HepG2 (cell line): ENCODE measurements around the gene DUS1L. TPM values are rescaled to one million over a fixed set of nuclear protein-coding genes. Genes with fewer than 3 reads are reported as not detected.

Experiments
- BCL6 ChIP-seq: IDR thresholded peaks from 2 replicates; pipeline ENCODE4 v1.6.1; 2016; ENCODE audit warnings: missing genetic modification reagents, missing compliant biosample characterization
- EEA1 ChIP-seq: sonication (generic); formaldehyde crosslinking; IDR thresholded peaks from 2 replicates; pipeline ENCODE4 v1.5.1; 2020; ENCODE audit warnings: mild to moderate bottlenecking, missing genetic modification reagents, borderline replicate concordance
- MAF1 ChIP-seq: sonication (generic); formaldehyde crosslinking; IDR thresholded peaks from 2 replicates; pipeline ENCODE4 v1.5.0; 2020; ENCODE audit warnings: missing genetic modification reagents, borderline replicate concordance
- MBD4 ChIP-seq: IDR thresholded peaks from 2 replicates; pipeline ENCODE4 v1.6.1; 2012; ENCODE audit warnings: low read length, inconsistent platforms, borderline replicate concordance
- NONO ChIP-seq, 2 experiments: fragments of 450-650 bp in 1 of 2; sonication (generic) in 1 of 2; formaldehyde crosslinking in 1 of 2; IDR thresholded peaks in 1 of 2; conservative IDR thresholded peaks in 1 of 2; 2 replicates each; pipeline versions ENCODE4 v1.6.1 to v1.8.0; 2017 to 2022; ENCODE audit warnings: mild to moderate bottlenecking in 1 of 2, missing genetic modification reagents in 1 of 2, moderate library complexity in 1 of 2
- PHF5A ChIP-seq: IDR thresholded peaks from one replicate; pipeline ENCODE4 v1.6.1; 2018; ENCODE audit warnings: low read depth, missing genetic modification reagents; ENCODE audit not compliant: unreplicated experiment
- POLR2G ChIP-seq: fragments of 200-400 bp; formaldehyde crosslinking; IDR thresholded peaks from 2 replicates; pipeline ENCODE4 v1.6.1; 2018; ENCODE audit warnings: mild to moderate bottlenecking, low read depth, low read length, moderate library complexity
- SIX4 ChIP-seq: sonication (generic); formaldehyde crosslinking; IDR thresholded peaks from 2 replicates; pipeline ENCODE4 v1.4.0; 2020; ENCODE audit warnings: missing genetic modification reagents
- SNAI1 ChIP-seq: sonication (generic); formaldehyde crosslinking; IDR thresholded peaks from 2 replicates; pipeline ENCODE4 v1.5.0; 2020; ENCODE audit warnings: mild to moderate bottlenecking, missing genetic modification reagents, borderline replicate concordance
- SNAPC4 ChIP-seq: sonication (generic); formaldehyde crosslinking; IDR thresholded peaks from 2 replicates; pipeline ENCODE4 v1.4.0; 2020; ENCODE audit warnings: mild to moderate bottlenecking, missing genetic modification reagents
- TRAFD1 ChIP-seq: sonication (generic); formaldehyde crosslinking; IDR thresholded peaks from 2 replicates; pipeline ENCODE4 v1.5.1; 2020; ENCODE audit warnings: missing genetic modification reagents, mild to moderate bottlenecking, borderline replicate concordance
- XBP1 ChIP-seq: sonication (generic); formaldehyde crosslinking; IDR thresholded peaks from 2 replicates; pipeline ENCODE4 v1.5.0; 2020; ENCODE audit warnings: missing genetic modification reagents
- ZBED4 ChIP-seq: sonication (generic); formaldehyde crosslinking; IDR thresholded peaks from 2 replicates; pipeline ENCODE4 v1.4.0; 2020; ENCODE audit warnings: missing genetic modification reagents, borderline replicate concordance
- ZFP62 ChIP-seq: sonication (generic); formaldehyde crosslinking; IDR thresholded peaks from 2 replicates; pipeline ENCODE4 v1.4.0; 2020; ENCODE audit warnings: missing genetic modification reagents
- ZFX ChIP-seq: sonication (generic); formaldehyde crosslinking; IDR thresholded peaks from 2 replicates; pipeline ENCODE4 v1.4.0; 2020; ENCODE audit warnings: mild to moderate bottlenecking, low read depth, missing genetic modification reagents, moderate library complexity
- ZNF510 ChIP-seq: sonication (generic); formaldehyde crosslinking; IDR thresholded peaks from 2 replicates; pipeline ENCODE4 v1.4.0; 2020; ENCODE audit warnings: low read depth, mild to moderate bottlenecking, missing genetic modification reagents
- polyA plus RNA-seq, 8 experiments: library from polyadenylated mRNA; depleted of rRNA in 3 of 8; stranded (reverse) in 7 of 8; unstranded in 1 of 8; fragments of >200 nt; fragmentation: Illumina TruSeq in 4 of 8; extraction: Trizol in 4 of 8; gene quantifications; 2 replicates each; pipeline versions ENCODE4 v1.2.1 to v1.2.3, GENCODE V29; 2011 to 2016; ENCODE audit warnings: low read depth in 4 of 8, missing spikeins in 1 of 8, mixed read lengths in 1 of 8; ENCODE audit not compliant: insufficient read depth in 1 of 8
- total RNA-seq, 5 experiments: library from RNA; depleted of rRNA; stranded (reverse); fragments of >200 nt; fragmentation: Illumina TruSeq; extraction: Trizol; gene quantifications; 2 replicates each; pipeline ENCODE4 v1.2.3, GENCODE V29; 2016; ENCODE audit warnings: low read depth in 1 of 5

DUS1L gene
- total and polyA plus RNA-seq, 2 of the 13 experiments (the other 11 are each of a cell fraction or from before 2014, with no cell fraction given), result 81.0 to 109 TPM

- no peak for TF ChIP-seq ZBED4
- TF ChIP-seq SNAI1 (CRISPR knock-in tag), result no peak
- no peak for TF ChIP-seq PHF5A (CRISPR knock-in tag)
- no peak for TF ChIP-seq TRAFD1 (CRISPR knock-in tag)
- no peak for TF ChIP-seq BCL6 (CRISPR knock-in tag)
- no peak for TF ChIP-seq ZFP62 (CRISPR knock-in tag)
- no peak for TF ChIP-seq ZNF510 (CRISPR knock-in tag)
- TF ChIP-seq NONO (IDR thresholded peaks at IDR 0.05), result no peak
- TF ChIP-seq NONO (CRISPR knock-in tag; conservative IDR thresholded peaks at IDR 0.05), result 0 out of 2 replicates have a peak, but pooled peaks have one; percentile 27
- no peak for TF ChIP-seq MAF1
- no peak for TF ChIP-seq SIX4
- 0 out of 2 replicates have a peak, but pooled peaks have one; percentile 31 for TF ChIP-seq POLR2G
- TF ChIP-seq MBD4, result no peak
- TF ChIP-seq XBP1 (CRISPR knock-in tag), result no peak
- TF ChIP-seq SNAPC4 (CRISPR knock-in tag), result no peak
- no peak for TF ChIP-seq ZFX (CRISPR knock-in tag)
- no peak for TF ChIP-seq EEA1
Observed at GRCh38 chr17:82092995-82093751, 27.6 kb upstream of the DUS1L start (continued).
